ENCODE results near the gene FAM24B. TPM values are rescaled to one million over a fixed set of nuclear protein-coding genes. Genes with fewer than 3 reads are reported as not detected.
"Not testable (repeated sequence)": the region's sequence is repeated elsewhere in the genome, so short reads cannot be mapped to it uniquely, and the experiment has no call there.

FAM24B gene
- total RNA-seq, 1 donor from 2014 or later = 2.6 TPM

DNA sequence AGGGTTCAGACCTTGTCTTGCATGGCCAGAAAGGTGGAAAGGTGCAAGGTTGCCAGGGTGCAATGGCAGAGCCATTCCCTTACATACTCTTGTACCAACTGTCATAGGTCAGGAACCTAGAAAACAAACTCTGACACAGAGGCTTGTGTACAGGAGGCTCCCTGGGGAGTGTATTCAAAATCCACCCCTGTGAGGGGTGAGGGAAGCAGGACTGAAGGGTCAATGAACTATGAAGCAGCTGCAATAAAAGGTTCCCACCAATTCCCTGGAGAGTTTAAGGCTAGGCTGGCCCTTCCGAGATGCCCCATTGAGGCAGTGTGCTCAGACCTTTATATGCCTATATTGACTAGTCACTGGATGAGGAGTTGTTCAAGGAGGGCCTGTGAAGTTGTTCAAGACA, 19.9 kb downstream of the FAM24B start:
- Histone ChIP-seq H3K4me3 (ENCODE audit: insufficient read depth, low read depth, low read length) (no peak overlapping the region), H3K9me3 (ENCODE audit: insufficient read depth, low read depth, low read length) (no peaks in the 10 kb centered on the region), H3K4me2 (ENCODE audit: low read length) (no peak overlapping the region), H3K9ac (ENCODE audit: low read length) (no peak overlapping the region), H2AFZ (ENCODE audit: low read depth, low read length) (no peak overlapping the region), H3K36me3 (ENCODE audit: insufficient read depth, low read length) (no peaks in the 10 kb centered on the region), H4K20me1 (ENCODE audit: insufficient read depth, low read length) (no peaks in the 10 kb centered on the region), H3K4me1 (ENCODE audit: insufficient read depth, low read length) (peaks cover 37% of the 10 kb centered on the region), H3K79me2 (ENCODE audit: insufficient read depth, low read length) (peaks cover 63% of the 10 kb centered on the region), H3K27me3 (ENCODE audit: insufficient read depth, low read length) (no peaks in the 10 kb centered on the region), H3K27ac (ENCODE audit: low read depth, low read length) (no peak overlapping the region)
- no peak overlapping the region for H3K4me3 Mint-ChIP-seq (ENCODE audit: unreplicated experiment)
- no peaks in the 10 kb centered on the region for H3K27me3 Mint-ChIP-seq (ENCODE audit: low read depth, unreplicated experiment)
- no peak for DNase-seq (ENCODE audit: low read depth)
- TF ChIP-seq, protein P1, sequence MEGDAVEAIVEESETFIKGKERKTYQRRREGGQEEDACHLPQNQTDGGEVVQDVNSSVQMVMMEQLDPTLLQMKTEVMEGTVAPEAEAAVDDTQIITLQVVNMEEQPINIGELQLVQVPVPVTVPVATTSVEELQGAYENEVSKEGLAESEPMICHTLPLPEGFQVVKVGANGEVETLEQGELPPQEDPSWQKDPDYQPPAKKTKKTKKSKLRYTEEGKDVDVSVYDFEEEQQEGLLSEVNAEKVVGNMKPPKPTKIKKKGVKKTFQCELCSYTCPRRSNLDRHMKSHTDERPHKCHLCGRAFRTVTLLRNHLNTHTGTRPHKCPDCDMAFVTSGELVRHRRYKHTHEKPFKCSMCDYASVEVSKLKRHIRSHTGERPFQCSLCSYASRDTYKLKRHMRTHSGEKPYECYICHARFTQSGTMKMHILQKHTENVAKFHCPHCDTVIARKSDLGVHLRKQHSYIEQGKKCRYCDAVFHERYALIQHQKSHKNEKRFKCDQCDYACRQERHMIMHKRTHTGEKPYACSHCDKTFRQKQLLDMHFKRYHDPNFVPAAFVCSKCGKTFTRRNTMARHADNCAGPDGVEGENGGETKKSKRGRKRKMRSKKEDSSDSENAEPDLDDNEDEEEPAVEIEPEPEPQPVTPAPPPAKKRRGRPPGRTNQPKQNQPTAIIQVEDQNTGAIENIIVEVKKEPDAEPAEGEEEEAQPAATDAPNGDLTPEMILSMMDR (IDR thresholded peaks at IDR 0.05; ENCODE audit: insufficient read depth, low read depth, low read length) = no peak
- TF ChIP-seq EZH2 (IDR thresholded peaks at IDR 0.05; ENCODE audit: insufficient read depth, low read length) = no peak
- H3K4me1 Mint-ChIP-seq (ENCODE audit: low read depth, unreplicated experiment) = peaks cover 24% of the 10 kb centered on the region
- FAIRE-seq = no peak
- H3K36me3 Mint-ChIP-seq (ENCODE audit: low read depth, unreplicated experiment) = peaks cover 3% of the 10 kb centered on the region
- H3K9me3 Mint-ChIP-seq (ENCODE audit: unreplicated experiment) = no peaks in the 10 kb centered on the region
- H3K27ac Mint-ChIP-seq (ENCODE audit: unreplicated experiment) = no peak overlapping the region

DNA sequence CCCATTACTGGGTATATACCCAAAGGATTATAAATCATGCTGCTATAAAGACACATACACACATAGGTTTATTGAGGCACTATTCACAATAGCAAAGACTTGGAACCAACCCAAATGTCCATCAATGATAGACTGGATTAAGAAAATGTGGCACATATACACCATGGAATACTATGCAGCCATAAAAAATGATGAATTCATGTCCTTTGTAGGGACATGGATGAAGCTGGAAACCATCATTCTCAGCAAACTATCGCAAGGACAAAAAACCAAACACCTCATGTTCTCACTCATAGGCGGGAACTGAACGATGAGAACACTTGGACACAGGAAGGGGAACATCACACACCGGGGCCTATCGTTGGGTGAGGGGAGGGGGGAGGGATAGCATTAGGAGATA, 21.3 kb downstream of the FAM24B start:
- H3K4me2 ChIP-seq (ENCODE audit: low read length); H3K27ac Mint-ChIP-seq (ENCODE audit: unreplicated experiment); H2AFZ ChIP-seq (ENCODE audit: low read depth, low read length); H3K36me3 Mint-ChIP-seq (ENCODE audit: low read depth, unreplicated experiment); H3K4me3 ChIP-seq (ENCODE audit: insufficient read depth, low read depth, low read length); H3K27ac ChIP-seq (ENCODE audit: low read depth, low read length); H3K27me3 ChIP-seq (ENCODE audit: insufficient read depth, low read length); H3K36me3 ChIP-seq (ENCODE audit: insufficient read depth, low read length); H3K9me3 Mint-ChIP-seq (ENCODE audit: unreplicated experiment); H4K20me1 ChIP-seq (ENCODE audit: insufficient read depth, low read length); DNase-seq (ENCODE audit: low read depth); H3K9ac ChIP-seq (ENCODE audit: low read length); H3K27me3 Mint-ChIP-seq (ENCODE audit: low read depth, unreplicated experiment); FAIRE-seq; H3K4me3 Mint-ChIP-seq (ENCODE audit: unreplicated experiment); H3K9me3 ChIP-seq (ENCODE audit: insufficient read depth, low read depth, low read length): not testable (repeated sequence)
- Histone ChIP-seq H3K4me1 (ENCODE audit: insufficient read depth, low read length) (peaks cover 51% of the 10 kb centered on the region), H3K79me2 (ENCODE audit: insufficient read depth, low read length) (peaks cover 52% of the 10 kb centered on the region)
- peaks cover 31% of the 10 kb centered on the region for H3K4me1 Mint-ChIP-seq (ENCODE audit: low read depth, unreplicated experiment)

DNA sequence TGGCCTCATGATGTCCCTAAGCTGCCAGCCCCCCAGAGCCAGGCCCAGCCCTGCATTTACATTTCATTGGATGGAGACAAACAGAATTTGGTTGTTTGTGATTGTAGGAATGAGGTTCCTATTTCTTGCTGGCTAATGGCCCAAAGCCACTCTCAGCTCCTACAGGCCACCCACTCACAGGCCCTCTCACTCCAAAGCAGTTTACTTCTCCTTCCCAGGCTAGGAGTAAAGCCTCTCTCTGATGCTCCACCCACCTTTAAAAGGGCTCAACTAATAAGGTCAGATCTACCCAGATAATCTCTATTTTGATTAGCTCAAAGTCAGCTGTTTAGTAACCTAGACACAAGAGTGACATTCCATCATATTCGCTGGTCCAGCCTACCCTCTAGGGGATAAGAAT, 22.5 kb downstream of the FAM24B start:
- Mint-ChIP-seq H3K4me1 (ENCODE audit: low read depth, unreplicated experiment) (peaks cover 32% of the 10 kb centered on the region), H3K9me3 (ENCODE audit: unreplicated experiment) (no peaks in the 10 kb centered on the region), H3K27ac (ENCODE audit: unreplicated experiment) (no peak overlapping the region), H3K36me3 (ENCODE audit: low read depth, unreplicated experiment) (peaks cover 3% of the 10 kb centered on the region), H3K4me3 (ENCODE audit: unreplicated experiment) (no peak overlapping the region), H3K27me3 (ENCODE audit: low read depth, unreplicated experiment) (no peaks in the 10 kb centered on the region)
- DNase-seq (ENCODE audit: low read depth) (no peak), FAIRE-seq (no peak)
- H2AFZ ChIP-seq (ENCODE audit: low read depth, low read length) = no peak overlapping the region
- TF ChIP-seq, protein P1 (IDR thresholded peaks at IDR 0.05; ENCODE audit: insufficient read depth, low read depth, low read length) = no peak
- no peak for TF ChIP-seq EZH2 (IDR thresholded peaks at IDR 0.05; ENCODE audit: insufficient read depth, low read length)
- H3K4me2 ChIP-seq (ENCODE audit: low read length) = no peak overlapping the region
- H3K9ac ChIP-seq (ENCODE audit: low read length) = no peak overlapping the region
- H3K36me3 ChIP-seq (ENCODE audit: insufficient read depth, low read length) = no peaks in the 10 kb centered on the region
- H3K79me2 ChIP-seq (ENCODE audit: insufficient read depth, low read length) = peaks cover 42% of the 10 kb centered on the region
- H3K4me3 ChIP-seq (ENCODE audit: insufficient read depth, low read depth, low read length) = no peak overlapping the region
- no peaks in the 10 kb centered on the region for H3K9me3 ChIP-seq (ENCODE audit: insufficient read depth, low read depth, low read length)
- peaks cover 60% of the 10 kb centered on the region for H3K4me1 ChIP-seq (ENCODE audit: insufficient read depth, low read length)
- H4K20me1 ChIP-seq (ENCODE audit: insufficient read depth, low read length) = no peaks in the 10 kb centered on the region
- H3K27me3 ChIP-seq (ENCODE audit: insufficient read depth, low read length) = no peaks in the 10 kb centered on the region
- no peak overlapping the region for H3K27ac ChIP-seq (ENCODE audit: low read depth, low read length)
